ENCODE data around the gene SYT15B. TPM values are rescaled to one million over a fixed set of nuclear protein-coding genes. Genes with fewer than 3 reads are reported as not detected.

SYT15B gene
- total RNA-seq, 1 donor from 2014 or later = 0.58 TPM

Other genes with a start within 250 kb of the SYT15B start
- 8.4 and 14.2 TPM in 2 replicates for gene AGAP9, start 240.0 kb downstream of the SYT15B start, total RNA-seq (ENCODE audit: low replicate concordance)
- 0.24 TPM in 1 of 2 replicates, not detected in the other for gene NPY4R2, start 155.1 kb upstream of the SYT15B start, total RNA-seq (ENCODE audit: low replicate concordance)
- gene FAM25C, start 236.2 kb upstream of the SYT15B start, total RNA-seq (ENCODE audit: low replicate concordance) = not detected in 2 replicates

All from type B pancreatic cell (in vitro differentiated cells).